A673 (cell line): ENCODE results near the gene SDC1. TPM values are rescaled to one million over a fixed set of nuclear protein-coding genes. Genes with fewer than 3 reads are reported as not detected.

Source experiments
- BruUV-seq: library from RNA; stranded (reverse); fragments of 400-500 nt; replicated peaks from 2 replicates; lab custom pipeline; 2021; lab: Mats Ljungman, UMichigan
- CTCF ChIA-PET: fragments of 300-600 bp; sonication (Branson Sonifier 250); formaldehyde crosslinking; loops from one replicate; lab custom pipeline; 2022; ENCODE audit warnings: antibody characterized with exemption; lab: Charles Lee
- POLR2A ChIA-PET: fragments of 300-600 bp; sonication (Branson Sonifier 250); formaldehyde crosslinking; loops from one replicate; lab custom pipeline; 2022; ENCODE audit warnings: antibody characterized with exemption; ENCODE audit not compliant: low non-redundant PET; lab: Charles Lee
- DNase-seq: peaks from one replicate; pipeline ENCODE4 v3.0.0-alpha.2; 2015; ENCODE audit warnings: low spot score
- H3K27ac ChIP-seq: fragments of 200-600 bp; sonication (generic); 2 replicates; pipeline ENCODE4 v1.5.1; 2016; ENCODE audit warnings: mixed run types, low read depth, mild to moderate bottlenecking, mixed read lengths, antibody characterized with exemption, low read length; ENCODE audit not compliant: poor library complexity, severe bottlenecking
- H3K27me3 ChIP-seq: fragments of 200-600 bp; sonication (generic); replicated peaks from 2 replicates; pipeline ENCODE4 v1.6.1; 2017; ENCODE audit warnings: mixed run types, low read depth, mild to moderate bottlenecking, mixed read lengths, antibody characterized with exemption, low read length; ENCODE audit not compliant: insufficient read depth, poor library complexity
- H3K36me3 ChIP-seq: fragments of 200-600 bp; sonication (generic); 2 replicates; pipeline ENCODE4 v1.6.1; 2016; ENCODE audit warnings: mixed run types, mild to moderate bottlenecking, mixed read lengths, antibody characterized with exemption, low read length; ENCODE audit not compliant: insufficient read depth, poor library complexity, severe bottlenecking
- H3K4me1 ChIP-seq: fragments of 200-600 bp; sonication (generic); 2 replicates; pipeline ENCODE4 v1.6.1; 2017; ENCODE audit warnings: mixed run types, mild to moderate bottlenecking, mixed read lengths, antibody characterized with exemption, low read length; ENCODE audit not compliant: insufficient read depth, poor library complexity, severe bottlenecking
- H3K4me3 ChIP-seq: fragments of 200-600 bp; sonication (generic); 2 replicates; pipeline ENCODE4 v1.5.1; 2016; ENCODE audit warnings: low read depth, mixed run types, mild to moderate bottlenecking, mixed read lengths, low read length; ENCODE audit not compliant: poor library complexity, severe bottlenecking
- H3K9me3 ChIP-seq: fragments of 200-600 bp; sonication (generic); 2 replicates; pipeline ENCODE4 v1.6.1; 2016; ENCODE audit warnings: mixed run types, low read depth, mild to moderate bottlenecking, mixed read lengths, antibody characterized with exemption, low read length; ENCODE audit not compliant: poor library complexity, severe bottlenecking
- EZH2 ChIP-seq: fragments of 200-600 bp; sonication (generic); IDR thresholded peaks from 2 replicates; pipeline ENCODE4 v1.6.1; 2017; ENCODE audit warnings: borderline replicate concordance, low read depth, mild to moderate bottlenecking, mixed read lengths, antibody characterized with exemption, low read length; ENCODE audit not compliant: poor library complexity, severe bottlenecking
- intact Hi-C: fragments of 100-400 bp; cut with micrococcal nuclease; formaldehyde crosslinking; loops from one replicate; pipeline ENCODE4 v1.10.0; 2022; ENCODE audit not compliant: unreplicated experiment
- total RNA-seq: library from RNA; stranded (reverse); gene quantifications from 2 replicates; pipeline ENCODE4 v1.2.3, GENCODE V29; 2021
- TF ChIP-seq, protein P1 (sequence below): fragments of 300-800, 200-600 bp; sonication (generic); conservative IDR thresholded peaks from 2 replicates; pipeline ENCODE4 v1.5.1; 2017; ENCODE audit warnings: low read depth, mild to moderate bottlenecking, antibody characterized with exemption, low read length, moderate library complexity, mixed read lengths

The SDC1 gene
- total RNA-seq, 1 experiment from 2014 or later = 1.4 TPM

DNA sequence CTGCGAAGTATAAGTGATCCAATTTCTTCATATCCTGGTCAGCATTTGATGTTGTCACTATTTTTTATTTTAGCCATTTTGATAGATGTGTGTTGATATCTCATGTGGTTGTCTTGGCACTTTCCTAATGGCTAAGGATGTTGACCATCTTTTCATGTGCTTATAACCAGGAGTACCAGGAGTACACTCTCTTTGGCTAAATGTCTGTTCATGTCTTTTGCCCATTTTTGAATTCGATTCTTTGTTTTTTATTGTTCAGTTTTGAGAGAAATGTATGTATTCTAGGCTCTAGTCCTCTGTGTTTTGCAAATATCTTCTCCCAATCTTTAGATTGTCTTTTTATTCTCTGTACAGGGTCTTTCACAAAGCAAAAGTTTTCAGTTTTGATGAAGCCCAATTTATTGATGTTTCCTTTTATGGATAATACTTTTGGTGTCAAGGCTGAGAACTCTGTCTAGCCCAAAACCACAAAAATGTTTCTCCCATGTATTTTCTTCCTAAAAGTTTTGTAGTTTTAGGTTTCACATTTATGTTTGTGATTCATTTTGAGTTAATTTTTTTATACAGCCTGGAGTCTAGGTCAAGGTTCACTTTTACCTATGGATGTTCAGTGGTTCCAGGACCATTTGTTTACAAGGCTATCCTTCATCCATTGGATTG, 65.4 kb downstream of the SDC1 start:
- Histone ChIP-seq H3K9me3 (no peaks in the 10 kb centered on the region), H3K4me1 (no peaks in the 10 kb centered on the region), H3K36me3 (no peaks in the 10 kb centered on the region), H3K27ac (no peak overlapping the region), H3K27me3 (peaks cover 17% of the 10 kb centered on the region), H3K4me3 (no peak overlapping the region)
- POLR2A ChIA-PET = no interaction called here
- DNase-seq = no peak
- TF ChIP-seq EZH2 = no peak
- TF ChIP-seq, protein P1, sequence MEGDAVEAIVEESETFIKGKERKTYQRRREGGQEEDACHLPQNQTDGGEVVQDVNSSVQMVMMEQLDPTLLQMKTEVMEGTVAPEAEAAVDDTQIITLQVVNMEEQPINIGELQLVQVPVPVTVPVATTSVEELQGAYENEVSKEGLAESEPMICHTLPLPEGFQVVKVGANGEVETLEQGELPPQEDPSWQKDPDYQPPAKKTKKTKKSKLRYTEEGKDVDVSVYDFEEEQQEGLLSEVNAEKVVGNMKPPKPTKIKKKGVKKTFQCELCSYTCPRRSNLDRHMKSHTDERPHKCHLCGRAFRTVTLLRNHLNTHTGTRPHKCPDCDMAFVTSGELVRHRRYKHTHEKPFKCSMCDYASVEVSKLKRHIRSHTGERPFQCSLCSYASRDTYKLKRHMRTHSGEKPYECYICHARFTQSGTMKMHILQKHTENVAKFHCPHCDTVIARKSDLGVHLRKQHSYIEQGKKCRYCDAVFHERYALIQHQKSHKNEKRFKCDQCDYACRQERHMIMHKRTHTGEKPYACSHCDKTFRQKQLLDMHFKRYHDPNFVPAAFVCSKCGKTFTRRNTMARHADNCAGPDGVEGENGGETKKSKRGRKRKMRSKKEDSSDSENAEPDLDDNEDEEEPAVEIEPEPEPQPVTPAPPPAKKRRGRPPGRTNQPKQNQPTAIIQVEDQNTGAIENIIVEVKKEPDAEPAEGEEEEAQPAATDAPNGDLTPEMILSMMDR = no peak
- CTCF ChIA-PET = no interaction called here
- intact Hi-C loops = no loop called here
- BruUV-seq = no TSS peak

DNA sequence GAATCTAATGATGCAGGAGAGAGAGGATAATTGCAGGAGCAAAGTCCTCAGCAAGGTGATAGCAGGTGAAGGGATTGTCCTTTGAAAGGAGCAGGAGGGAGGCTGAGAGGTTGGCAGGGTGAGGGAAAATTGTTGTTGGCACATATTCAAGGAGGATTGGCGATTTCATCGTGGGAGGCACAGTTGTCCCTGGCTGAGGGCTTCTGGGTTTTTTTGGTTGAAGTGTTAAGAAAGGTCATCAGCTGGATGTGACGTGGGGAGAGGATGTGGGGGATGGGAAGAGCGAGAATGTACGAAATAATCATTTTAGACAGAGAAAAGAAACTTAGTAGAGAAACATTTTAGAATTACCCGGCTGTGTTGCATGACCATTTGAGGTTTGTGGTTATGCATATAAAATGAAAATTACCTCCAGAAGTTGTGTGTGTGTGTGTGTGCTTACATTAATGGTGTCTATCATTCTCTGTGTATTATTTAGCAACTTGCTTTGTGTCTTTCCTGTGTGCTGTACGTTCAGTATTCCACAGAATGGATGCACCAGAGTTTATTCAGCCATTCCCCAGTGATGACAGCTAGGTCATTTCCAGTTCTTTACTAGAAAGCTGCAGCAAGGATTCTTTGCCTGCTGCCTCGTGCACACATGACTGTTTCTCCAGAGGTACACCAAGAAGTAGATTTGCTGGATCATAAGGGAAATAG, 67.6 kb downstream of the SDC1 start:
- no peaks in the 10 kb centered on the region for H3K36me3 ChIP-seq
- DNase-seq = no peak
- POLR2A ChIA-PET = no interaction called here
- CTCF ChIA-PET = no interaction called here
- no TSS peak for BruUV-seq
- H3K27ac ChIP-seq = no peak overlapping the region
- no peak overlapping the region for H3K4me3 ChIP-seq
- H3K9me3 ChIP-seq = no peaks in the 10 kb centered on the region
- intact Hi-C loops = no loop called here
- TF ChIP-seq EZH2 = no peak
- TF ChIP-seq, protein P1 = no peak
- peaks cover 17% of the 10 kb centered on the region for H3K27me3 ChIP-seq
- no peaks in the 10 kb centered on the region for H3K4me1 ChIP-seq

DNA sequence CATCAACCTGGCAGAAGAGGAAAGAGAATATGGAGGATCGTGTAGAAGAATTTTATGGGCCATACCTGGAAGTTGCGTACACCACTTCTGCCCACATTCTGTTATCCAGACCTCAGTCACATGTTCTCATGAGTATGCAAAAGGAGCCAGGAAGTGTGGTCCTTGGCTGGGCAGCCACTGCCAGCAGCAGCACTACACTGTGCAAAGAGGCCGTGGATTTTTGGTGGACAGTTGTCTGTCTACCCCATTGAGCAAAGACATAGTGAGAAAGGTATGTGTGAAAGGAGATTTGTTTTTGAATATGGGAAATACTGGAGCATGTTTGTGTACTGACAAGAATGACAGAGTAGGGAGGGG, 68.1 kb downstream of the SDC1 start:
- no peaks in the 10 kb centered on the region for H3K4me1 ChIP-seq
- H3K4me3 ChIP-seq = no peak overlapping the region
- H3K36me3 ChIP-seq = no peaks in the 10 kb centered on the region
- ChIA-PET POLR2A (no interaction called here), CTCF (no interaction called here)
- H3K27ac ChIP-seq = no peak overlapping the region
- no peak for TF ChIP-seq EZH2
- TF ChIP-seq, protein P1 = no peak
- intact Hi-C loops = no loop called here
- BruUV-seq = no TSS peak
- peaks cover 17% of the 10 kb centered on the region for H3K27me3 ChIP-seq
- no peak for DNase-seq
- H3K9me3 ChIP-seq = no peaks in the 10 kb centered on the region
